HG03342 (cell line): ENCODE measurements around the gene TLN1.
A peak's percentile ranks its signal among the peaks of the same experiment; 100 is the strongest.

Experiments
- ATAC-seq: cut with Tn5 transposase; IDR thresholded peaks from one replicate; pipeline ENCODE4 v1.9.1; 2021; ENCODE audit warnings: mild to moderate bottlenecking, moderate library complexity; ENCODE audit not compliant: unreplicated experiment

Gene TLN1

GRCh38 chr9:35756275-35757225 lies 24.6 kb upstream of the TLN1 start:
- ATAC-seq = peak; percentile 54

- ATAC-seq = no peak
Observed at GRCh38 chr9:35755071-35755470, 23.1 kb upstream of the TLN1 start.

- no peak for ATAC-seq
Observed at GRCh38 chr9:35754264-35754663, 22.3 kb upstream of the TLN1 start, which contains the start of gene MSMP. MSMP (minus strand) TSS chr9:35754276; CDS start chr9:35754129, 147 bp downstream.

- no peak for ATAC-seq
Observed at GRCh38 chr9:35753466-35753865, 21.5 kb upstream of the TLN1 start.

GRCh38 chr9:35750256-35750531 lies 18.2 kb upstream of the TLN1 start:
- ATAC-seq = no peak

- ATAC-seq = peak; percentile 32
Observed at GRCh38 chr9:35749515-35750255, 17.7 kb upstream of the TLN1 start.

- peak; percentile 73 for ATAC-seq
Observed at GRCh38 chr9:35748858-35749514, 17.0 kb upstream of the TLN1 start, which contains the start of the genes GBA2 and RGP1. GBA2 (minus strand) TSS chr9:35749228; CDS start chr9:35748704, 524 bp downstream. RGP1 (plus strand) TSS chr9:35749287; CDS start chr9:35749756, 469 bp downstream.

- ATAC-seq = no peak
Observed at GRCh38 chr9:35748242-35748857, 16.4 kb upstream of the TLN1 start.

GRCh38 chr9:35746583-35746982 lies 14.6 kb upstream of the TLN1 start:
- no peak for ATAC-seq

GRCh38 chr9:35745569-35745968 lies 13.6 kb upstream of the TLN1 start:
- ATAC-seq = no peak

- ATAC-seq = no peak
Observed at GRCh38 chr9:35743880-35744518, 12.0 kb upstream of the TLN1 start.

GRCh38 chr9:35743452-35743851 lies 11.5 kb upstream of the TLN1 start:
- ATAC-seq = no peak

- ATAC-seq = no peak
Observed at GRCh38 chr9:35741740-35742139, 9.7 kb upstream of the TLN1 start.

- no peak for ATAC-seq
Observed at GRCh38 chr9:35740243-35740642, 8.2 kb upstream of the TLN1 start.

- ATAC-seq = no peak
Observed at GRCh38 chr9:35738924-35739323, 6.9 kb upstream of the TLN1 start.

- no peak for ATAC-seq
Observed at GRCh38 chr9:35738186-35738585, 6.2 kb upstream of the TLN1 start.

GRCh38 chr9:35737143-35737542 lies 5.1 kb upstream of the TLN1 start:
- ATAC-seq = no peak

- ATAC-seq = peak; percentile 18
Observed at GRCh38 chr9:35736201-35736633, 4.2 kb upstream of the TLN1 start.

- ATAC-seq = no peak
Observed at GRCh38 chr9:35734096-35734495, 2.1 kb upstream of the TLN1 start.

GRCh38 chr9:35732800-35733541 lies 976 bp upstream of the TLN1 start:
- no peak for ATAC-seq
